A673 (cell line): ENCODE measurements around the gene MCF2L2.

ENCODE experiments used
- CTCF ChIP-seq: fragments of 300-800, 200-600 bp; sonication (generic); conservative IDR thresholded peaks from 2 replicates; pipeline ENCODE4 v1.5.1; 2017; ENCODE audit warnings: low read depth, mild to moderate bottlenecking, antibody characterized with exemption, low read length, moderate library complexity, mixed read lengths
- EZH2 ChIP-seq: fragments of 200-600 bp; sonication (generic); IDR thresholded peaks from 2 replicates; pipeline ENCODE4 v1.6.1; 2017; ENCODE audit warnings: borderline replicate concordance, low read depth, mild to moderate bottlenecking, mixed read lengths, antibody characterized with exemption, low read length; ENCODE audit not compliant: poor library complexity, severe bottlenecking

DNA sequence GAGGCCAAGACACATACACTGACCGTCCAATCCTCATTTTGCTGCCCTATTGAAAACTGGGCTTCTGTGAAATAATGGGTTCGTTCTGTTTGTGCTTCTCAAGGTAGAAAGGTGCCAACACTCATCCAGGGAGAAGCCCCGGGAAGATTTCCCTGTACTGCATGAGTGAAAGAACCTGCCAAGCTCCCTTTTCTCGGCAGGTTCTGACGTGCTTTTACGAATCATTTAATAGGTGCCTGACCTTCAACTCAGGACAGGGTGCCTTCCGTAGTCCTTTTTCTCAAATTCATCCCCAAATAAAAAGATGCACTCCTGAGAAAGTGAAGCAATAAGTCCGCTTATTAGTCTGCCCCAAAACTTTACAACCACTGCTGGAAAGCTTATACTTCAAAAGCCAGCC, 111.1 kb downstream of the MCF2L2 start:
- TF ChIP-seq CTCF (no peak), EZH2 (no peak)
